ENCODE results near the gene RASGRP2. TPM values are rescaled to one million over a fixed set of nuclear protein-coding genes. Genes with fewer than 3 reads are reported as not detected.

The RASGRP2 gene
- total and polyA plus RNA-seq, 3 donors from 2014 or later = 14.4 to 26.3 (median 24.0) TPM

DNA sequence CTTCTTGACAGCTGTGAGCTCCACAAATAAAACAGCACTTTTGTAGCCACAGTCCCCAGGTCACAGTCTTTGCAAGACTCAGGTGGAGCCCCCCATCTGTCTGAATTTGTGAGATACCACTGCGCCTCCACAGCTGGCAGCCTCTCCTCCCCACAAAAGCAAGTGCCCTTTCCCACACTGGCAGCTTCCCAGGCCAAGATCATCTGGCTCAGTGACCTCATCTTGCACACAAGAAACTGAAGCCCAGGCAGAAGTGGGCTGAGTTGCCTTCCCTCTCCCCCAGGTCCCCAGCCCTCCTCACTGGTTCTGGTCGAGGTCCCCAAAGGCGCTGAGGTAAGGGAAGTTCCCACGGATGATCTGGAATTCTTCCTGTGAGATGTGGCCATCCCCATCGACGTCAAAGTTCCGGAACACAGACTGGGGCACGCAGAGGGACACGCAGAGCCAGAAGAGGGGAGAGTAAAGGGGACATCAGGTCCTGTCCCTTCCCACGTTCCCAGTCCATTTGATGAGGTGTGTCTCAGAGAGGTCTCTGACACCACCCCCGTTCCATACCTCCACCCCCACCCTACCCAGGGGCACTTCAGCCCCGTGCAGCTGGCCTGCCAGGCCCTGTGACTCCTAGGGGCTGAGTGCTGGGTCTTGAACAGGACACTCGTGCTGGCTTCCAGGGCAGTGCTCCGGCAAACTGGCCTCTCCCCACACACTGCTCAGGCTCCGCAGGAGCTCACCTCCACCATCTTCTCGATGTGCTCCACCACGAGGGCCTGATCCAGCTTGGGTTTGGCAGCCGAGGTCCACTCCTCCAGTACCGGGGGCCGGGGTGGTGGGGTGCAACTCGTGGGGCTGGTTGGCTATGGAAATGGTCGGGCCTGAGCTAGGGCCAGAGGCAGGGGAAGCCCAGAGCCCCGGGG is 8.9 kb downstream of the RASGRP2 start:
- Histone ChIP-seq H3K27me3 (no peaks in the 10 kb centered on the region), H3K4me1 (no peaks in the 10 kb centered on the region), H3K27ac (no peak overlapping the region), H3K9me3 (no peaks in the 10 kb centered on the region), H3K4me3 (no peak overlapping the region), H3K36me3 (ENCODE audit: low read depth, missing control alignments) (no peaks in the 10 kb centered on the region)
- TF ChIP-seq, protein P1, sequence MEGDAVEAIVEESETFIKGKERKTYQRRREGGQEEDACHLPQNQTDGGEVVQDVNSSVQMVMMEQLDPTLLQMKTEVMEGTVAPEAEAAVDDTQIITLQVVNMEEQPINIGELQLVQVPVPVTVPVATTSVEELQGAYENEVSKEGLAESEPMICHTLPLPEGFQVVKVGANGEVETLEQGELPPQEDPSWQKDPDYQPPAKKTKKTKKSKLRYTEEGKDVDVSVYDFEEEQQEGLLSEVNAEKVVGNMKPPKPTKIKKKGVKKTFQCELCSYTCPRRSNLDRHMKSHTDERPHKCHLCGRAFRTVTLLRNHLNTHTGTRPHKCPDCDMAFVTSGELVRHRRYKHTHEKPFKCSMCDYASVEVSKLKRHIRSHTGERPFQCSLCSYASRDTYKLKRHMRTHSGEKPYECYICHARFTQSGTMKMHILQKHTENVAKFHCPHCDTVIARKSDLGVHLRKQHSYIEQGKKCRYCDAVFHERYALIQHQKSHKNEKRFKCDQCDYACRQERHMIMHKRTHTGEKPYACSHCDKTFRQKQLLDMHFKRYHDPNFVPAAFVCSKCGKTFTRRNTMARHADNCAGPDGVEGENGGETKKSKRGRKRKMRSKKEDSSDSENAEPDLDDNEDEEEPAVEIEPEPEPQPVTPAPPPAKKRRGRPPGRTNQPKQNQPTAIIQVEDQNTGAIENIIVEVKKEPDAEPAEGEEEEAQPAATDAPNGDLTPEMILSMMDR (IDR thresholded peaks at IDR 0.05) = no peak
- TF ChIP-seq POLR2A (IDR thresholded peaks at IDR 0.05) = no peak
- DNase-seq = no peak
- WGBS, 2 donors = 82 to 89% methylated on average over 15 to 23 of the region's 23 CpGs
- intact Hi-C loops (cut with DNase I; ENCODE audit: low total_unique reads) = no loop called here

DNA sequence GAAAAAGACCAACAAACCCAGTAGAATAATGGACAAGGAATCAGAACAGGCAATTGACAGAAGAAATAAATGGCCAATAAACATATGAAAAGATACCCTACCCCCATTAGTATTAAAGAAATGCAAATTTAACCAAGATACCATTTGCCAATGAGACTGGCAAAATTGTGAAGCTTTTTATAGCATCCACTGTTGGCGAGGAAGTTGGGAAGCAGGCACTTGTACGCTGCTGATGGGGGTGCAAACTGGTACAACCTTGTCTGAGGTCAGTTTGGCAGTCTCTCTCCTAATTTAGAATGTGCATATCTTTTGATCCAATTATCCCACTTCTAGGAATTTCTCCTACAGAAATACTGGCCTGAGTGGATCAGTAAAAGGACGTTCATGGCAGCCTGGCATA is 12.3 kb downstream of the RASGRP2 start:
- Histone ChIP-seq H3K27ac (no peak overlapping the region), H3K9me3 (no peaks in the 10 kb centered on the region), H3K36me3 (ENCODE audit: low read depth, missing control alignments) (no peaks in the 10 kb centered on the region), H3K4me1 (no peaks in the 10 kb centered on the region), H3K4me3 (no peak overlapping the region), H3K27me3 (no peaks in the 10 kb centered on the region)
- no peak for DNase-seq
- intact Hi-C loops (cut with DNase I; ENCODE audit: low total_unique reads) = no loop called here
- 89 to 93% methylated on average over 3 of the region's 3 CpGs for WGBS, 2 donors
- no peak for TF ChIP-seq POLR2A (IDR thresholded peaks at IDR 0.05)
- TF ChIP-seq, protein P1 (IDR thresholded peaks at IDR 0.05) = no peak

DNA sequence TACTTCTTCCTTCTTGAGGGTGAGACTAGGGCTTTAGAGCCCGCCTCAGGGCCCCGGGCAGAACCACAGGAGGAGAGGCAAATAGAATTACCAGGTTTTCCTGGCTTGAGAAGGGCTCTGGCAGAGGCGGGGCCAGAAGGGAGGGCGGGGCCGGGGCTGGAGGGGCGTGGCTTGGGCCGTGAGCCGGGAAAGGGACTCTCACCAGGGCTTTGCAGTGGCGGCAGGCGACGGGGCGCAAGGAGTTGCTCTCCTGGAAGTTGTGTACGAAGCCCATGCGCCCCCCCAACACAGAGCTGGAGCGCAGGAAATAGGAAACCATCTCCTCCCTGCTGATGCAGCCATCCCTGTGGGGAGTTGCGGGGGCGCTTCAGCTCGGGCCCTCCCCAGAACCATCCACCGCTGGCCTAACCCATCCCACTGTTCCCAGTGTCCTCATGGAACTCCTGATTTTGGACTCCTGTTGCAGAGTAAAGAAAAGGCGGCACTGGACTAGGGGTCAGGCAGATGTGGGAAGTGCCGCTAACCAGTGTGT is 14.0 kb downstream of the RASGRP2 start:
- WGBS, 2 donors = 38 to 42% methylated on average over 20 to 21 of the region's 21 CpGs
- Histone ChIP-seq H3K4me3 (peak overlapping the region in 1 of 2 donors; percentile 23), H3K27ac (no peak overlapping the region), H3K36me3 (ENCODE audit: low read depth, missing control alignments) (no peaks in the 10 kb centered on the region), H3K27me3 (no peaks in the 10 kb centered on the region), H3K4me1 (peaks cover 5% of the 10 kb centered on the region), H3K9me3 (no peaks in the 10 kb centered on the region)
- no peak for DNase-seq
- intact Hi-C loops (cut with DNase I; ENCODE audit: low total_unique reads) = loop anchor here (10.0 kb wide), 1 partner anchor 185 kb away; no protein-coding TSS in a partner anchor
- no peak for TF ChIP-seq POLR2A (IDR thresholded peaks at IDR 0.05)
- TF ChIP-seq, protein P1 (IDR thresholded peaks at IDR 0.05) = no peak

DNA sequence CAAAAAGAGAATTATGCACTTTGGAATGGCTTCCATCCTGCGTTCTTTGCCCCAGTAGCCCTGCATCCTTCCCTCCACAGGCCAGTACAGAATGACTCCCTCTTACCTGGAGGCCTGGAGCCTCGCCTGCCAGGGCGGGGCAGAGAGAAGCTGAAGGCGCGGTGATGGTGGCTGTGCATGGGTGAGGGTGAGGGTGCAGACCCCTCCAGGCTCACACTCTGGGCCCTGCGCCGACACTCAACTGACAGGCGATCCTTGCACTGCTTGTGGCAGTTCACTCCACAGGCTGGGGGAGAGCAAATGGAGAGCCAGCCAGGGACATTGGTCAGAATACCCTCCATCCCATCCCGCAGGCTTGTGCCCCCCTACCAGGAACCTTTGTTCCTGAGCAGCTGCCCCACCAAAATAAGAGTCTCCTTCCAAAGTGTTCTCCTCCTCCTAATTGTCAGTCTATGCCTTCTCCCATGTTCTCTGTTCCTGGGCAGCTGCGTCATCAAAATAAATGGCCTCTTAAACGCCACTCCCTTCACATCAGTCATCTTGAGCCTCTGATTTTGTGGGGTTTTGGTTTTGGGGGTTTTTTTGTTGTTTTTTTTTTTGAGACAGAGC is 15.1 kb downstream of the RASGRP2 start:
- intact Hi-C loops (cut with DNase I; ENCODE audit: low total_unique reads) = loop anchor here (10.0 kb wide), 1 partner anchor 184 kb away; no protein-coding TSS in a partner anchor
- Histone ChIP-seq H3K27me3 (no peaks in the 10 kb centered on the region), H3K4me1 (peaks cover 5% of the 10 kb centered on the region), H3K36me3 (ENCODE audit: low read depth, missing control alignments) (no peaks in the 10 kb centered on the region), H3K27ac (no peak overlapping the region), H3K9me3 (no peaks in the 10 kb centered on the region), H3K4me3 (no peak overlapping the region)
- DNase-seq = no peak
- WGBS, 2 donors = 95% methylated on average over 11 of the region's 11 CpGs
- TF ChIP-seq POLR2A (IDR thresholded peaks at IDR 0.05) = no peak
- TF ChIP-seq, protein P1 (IDR thresholded peaks at IDR 0.05) = no peak
